Activated naive CD4-positive, alpha-beta T cell treated with anti-CD3 and anti-CD28 coated beads, Interleukin-2, amount 10 ng/mL, durations not matched to agents 7 days and 5 days (primary cell): ENCODE measurements around the gene DNAJB8.

Experiments
- CTCF ChIA-PET: fragments of 350-600 bp; sonication (Branson Sonifier 250); formaldehyde crosslinking; loops from one replicate; lab custom pipeline; 2021; ENCODE audit warnings: antibody characterized with exemption; lab: Charles Lee
- DNase-seq: peaks from one replicate; pipeline ENCODE4 v3.0.0-alpha.2; 2020
- H3K27ac Mint-ChIP-seq: one replicate; pipeline ENCODE4 v1.8.0; 2021; ENCODE audit warnings: mild to moderate bottlenecking, moderate library complexity, mixed read lengths
- H3K27me3 Mint-ChIP-seq: one replicate; pipeline ENCODE4 v1.8.0; 2021; ENCODE audit warnings: mild to moderate bottlenecking, mixed read lengths
- H3K36me3 Mint-ChIP-seq: one replicate; pipeline ENCODE4 v1.8.0; 2021; ENCODE audit warnings: mixed read lengths
- H3K4me1 Mint-ChIP-seq: one replicate; pipeline ENCODE4 v1.8.0; 2021; ENCODE audit warnings: mixed read lengths
- H3K4me3 Mint-ChIP-seq: one replicate; pipeline ENCODE4 v1.8.0; 2021; ENCODE audit warnings: mild to moderate bottlenecking, moderate library complexity, mixed read lengths
- H3K9me3 Mint-ChIP-seq: one replicate; pipeline ENCODE4 v1.8.0; 2021; ENCODE audit warnings: mixed read lengths

DNAJB8 gene

DNA sequence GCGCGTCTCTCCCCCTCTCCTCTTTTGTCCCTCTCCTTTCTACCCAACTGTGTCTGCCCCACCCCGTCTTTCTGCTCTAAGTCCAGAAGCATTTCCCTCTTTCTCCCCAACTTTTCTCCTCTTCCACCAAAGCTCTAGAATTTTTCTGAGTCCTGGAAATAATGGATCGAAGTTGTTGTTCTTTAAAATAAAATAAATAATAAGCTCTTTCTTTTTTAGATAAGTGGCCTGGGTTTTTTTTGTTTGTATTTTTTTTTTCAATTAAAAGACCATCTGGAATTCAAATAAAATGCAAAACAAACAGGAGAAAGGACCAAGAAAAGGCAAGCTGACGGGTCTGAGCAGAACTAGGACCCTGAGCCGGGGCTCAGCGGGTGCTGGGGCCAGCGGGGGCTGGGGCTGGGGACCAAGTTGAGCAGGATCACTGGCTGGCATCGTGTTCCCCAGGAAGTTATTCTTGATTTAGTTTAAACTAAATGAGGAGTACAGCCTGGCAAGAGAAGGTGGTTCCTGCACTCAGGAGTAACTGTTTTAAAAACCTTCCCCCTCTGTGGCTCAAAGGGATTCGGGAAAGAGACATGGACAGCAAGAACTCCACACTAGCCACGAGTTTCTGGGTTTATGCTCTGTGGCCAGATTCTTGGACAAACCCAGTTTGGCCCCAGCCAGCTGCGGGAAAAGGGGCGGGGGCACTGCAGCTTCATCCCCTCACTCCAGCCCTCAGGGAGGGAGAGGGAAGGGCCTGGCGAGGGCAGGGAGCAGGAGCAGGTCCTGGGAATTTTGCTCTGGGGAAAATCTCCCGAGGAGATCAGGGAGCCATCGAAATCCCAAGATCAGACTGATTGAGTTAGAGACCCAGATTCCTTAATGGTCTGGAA lies 18.0 kb upstream of the DNAJB8 start:
- peaks cover 24% of the 10 kb centered on the region for H3K4me1 Mint-ChIP-seq
- peaks cover 100% of the 10 kb centered on the region for H3K27me3 Mint-ChIP-seq
- CTCF ChIA-PET: interaction anchor here (0.9 to 2.2 kb wide), 3 partner anchors 12 to 125 kb away, joined by 3 to 15 read pairs (median 7); no protein-coding TSS in a partner anchor
- no peak overlapping the region for H3K4me3 Mint-ChIP-seq
- no peak for DNase-seq
- no peaks in the 10 kb centered on the region for H3K36me3 Mint-ChIP-seq
- no peak overlapping the region for H3K27ac Mint-ChIP-seq
- H3K9me3 Mint-ChIP-seq: no peaks in the 10 kb centered on the region

DNA sequence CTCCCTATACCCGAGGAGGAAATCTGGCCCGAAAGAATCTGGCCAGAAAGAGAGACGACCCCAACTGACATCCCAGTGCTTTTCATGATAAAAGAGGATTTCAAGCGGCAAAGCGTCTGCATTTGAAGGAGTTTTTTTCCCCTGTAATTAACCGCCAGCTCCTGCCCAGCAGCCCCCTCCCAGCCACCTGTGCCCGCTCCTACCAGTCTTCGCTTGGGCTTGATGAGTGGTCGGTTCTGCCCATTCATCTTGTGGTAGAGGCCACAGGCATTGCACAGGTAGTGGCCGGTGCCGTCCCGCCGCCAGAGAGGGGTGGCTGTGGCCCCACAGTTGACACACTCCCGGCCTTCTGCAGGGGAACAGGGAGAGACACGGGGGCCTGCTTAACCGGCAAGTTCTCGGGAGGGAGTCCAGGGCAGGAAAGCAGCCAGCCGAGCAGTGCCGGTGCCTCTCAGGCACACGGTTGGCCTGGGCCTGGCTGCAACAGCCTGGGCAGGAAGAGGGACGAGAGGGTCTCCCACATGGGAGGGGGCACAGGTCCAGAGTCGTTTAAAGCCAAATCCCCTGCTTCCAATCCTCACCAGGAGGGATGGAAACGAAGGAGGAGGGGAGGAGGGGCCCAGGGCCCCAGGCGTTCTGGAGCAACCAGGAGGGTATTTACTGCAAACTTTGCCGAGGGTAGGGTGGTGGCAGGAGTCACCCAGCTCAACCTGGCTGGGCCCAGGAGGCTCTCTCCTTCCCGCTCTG lies 17.1 kb upstream of the DNAJB8 start:
- no peaks in the 10 kb centered on the region for H3K36me3 Mint-ChIP-seq
- peaks cover 98% of the 10 kb centered on the region for H3K27me3 Mint-ChIP-seq
- no peak for DNase-seq
- no peak overlapping the region for H3K27ac Mint-ChIP-seq
- CTCF ChIA-PET: interaction anchor here (0.9 to 2.2 kb wide), 3 partner anchors 13 to 125 kb away, joined by 3 to 15 read pairs (median 7); no protein-coding TSS in a partner anchor
- H3K4me1 Mint-ChIP-seq: peaks cover 22% of the 10 kb centered on the region
- H3K9me3 Mint-ChIP-seq: no peaks in the 10 kb centered on the region
- no peak overlapping the region for H3K4me3 Mint-ChIP-seq

DNA sequence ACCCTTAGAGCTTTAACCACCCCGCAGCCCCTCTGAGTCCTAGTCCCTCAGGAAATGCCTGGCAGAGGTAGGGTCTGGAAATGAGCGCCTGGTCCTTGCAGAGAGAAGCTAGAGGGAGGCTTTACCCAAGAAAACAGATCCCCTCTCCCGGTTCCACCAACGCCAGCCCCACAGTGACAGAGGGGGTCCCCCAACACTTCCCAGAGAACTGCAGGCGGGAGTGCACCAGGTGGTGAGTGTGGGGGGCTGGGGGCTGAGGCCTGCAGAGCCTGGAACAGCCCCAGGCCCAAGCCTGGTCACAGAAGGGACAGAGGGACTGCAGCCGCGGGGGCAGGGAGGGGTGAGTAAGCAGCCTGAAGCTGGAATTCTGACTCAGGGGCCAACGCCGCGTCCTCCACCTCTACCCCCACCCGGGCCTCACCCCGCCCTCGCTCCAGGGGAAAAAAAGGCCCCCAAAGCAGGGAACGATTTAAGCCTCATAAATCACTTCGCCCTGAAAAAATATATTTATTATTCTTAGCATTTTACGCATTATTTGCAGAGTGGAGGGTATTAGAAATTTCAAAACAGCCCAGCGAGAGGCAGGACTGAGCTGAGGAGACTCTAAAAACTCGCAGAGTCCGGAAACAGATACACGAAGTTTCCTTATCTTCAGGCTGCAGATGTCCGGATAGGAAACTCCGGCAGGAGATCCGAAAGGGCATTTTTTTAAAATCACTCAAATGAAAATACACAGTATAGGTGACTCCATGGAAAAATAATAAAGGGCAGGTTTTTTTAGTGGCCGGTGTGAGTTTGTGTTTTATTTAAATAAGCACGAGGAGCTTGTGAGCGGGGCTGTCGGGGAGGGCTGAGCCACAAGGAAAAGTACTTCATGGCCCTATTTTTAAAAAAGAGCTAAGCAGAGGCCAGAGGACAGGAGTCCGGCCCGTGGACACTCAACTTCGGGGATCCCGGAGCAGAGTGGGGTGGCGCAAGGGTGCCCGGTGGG lies 16.3 kb upstream of the DNAJB8 start:
- Mint-ChIP-seq H3K36me3 (no peaks in the 10 kb centered on the region), H3K27me3 (peaks cover 93% of the 10 kb centered on the region), H3K4me3 (no peak overlapping the region), H3K4me1 (peaks cover 20% of the 10 kb centered on the region), H3K9me3 (no peaks in the 10 kb centered on the region), H3K27ac (no peak overlapping the region)
- CTCF ChIA-PET: interaction anchor here (1.1 to 2.2 kb wide), 4 partner anchors 35 to 403 kb away, joined by 3 to 15 read pairs (median 5); no protein-coding TSS in a partner anchor
- no peak for DNase-seq

DNA sequence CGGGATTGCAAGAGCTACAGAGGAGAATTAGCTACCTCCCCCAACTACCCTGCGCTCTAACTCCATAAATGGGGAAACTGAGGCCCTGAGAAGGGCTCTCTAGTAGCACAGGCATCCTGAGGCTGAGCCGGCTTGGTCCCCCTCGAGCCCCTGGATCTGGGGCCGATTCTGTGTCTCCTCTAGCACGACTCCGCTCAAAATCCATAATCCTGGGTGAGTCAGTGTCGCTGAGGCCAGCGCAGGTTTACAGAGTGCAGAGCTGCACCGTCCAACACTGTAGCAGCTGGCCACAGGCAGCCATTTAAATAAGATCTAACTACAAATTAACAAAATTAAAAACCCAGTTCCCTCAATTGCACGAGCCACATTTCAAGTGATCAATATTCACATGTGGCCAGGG lies 15.5 kb upstream of the DNAJB8 start:
- peaks cover 93% of the 10 kb centered on the region for H3K27me3 Mint-ChIP-seq
- H3K36me3 Mint-ChIP-seq: no peaks in the 10 kb centered on the region
- CTCF ChIA-PET: interaction anchor here (1.1 to 1.5 kb wide), 2 partner anchors 34 to 403 kb away, joined by 3 read pairs; no protein-coding TSS in a partner anchor
- H3K4me1 Mint-ChIP-seq: peaks cover 16% of the 10 kb centered on the region
- H3K9me3 Mint-ChIP-seq: no peaks in the 10 kb centered on the region
- no peak overlapping the region for H3K27ac Mint-ChIP-seq
- no peak for DNase-seq
- no peak overlapping the region for H3K4me3 Mint-ChIP-seq

DNA sequence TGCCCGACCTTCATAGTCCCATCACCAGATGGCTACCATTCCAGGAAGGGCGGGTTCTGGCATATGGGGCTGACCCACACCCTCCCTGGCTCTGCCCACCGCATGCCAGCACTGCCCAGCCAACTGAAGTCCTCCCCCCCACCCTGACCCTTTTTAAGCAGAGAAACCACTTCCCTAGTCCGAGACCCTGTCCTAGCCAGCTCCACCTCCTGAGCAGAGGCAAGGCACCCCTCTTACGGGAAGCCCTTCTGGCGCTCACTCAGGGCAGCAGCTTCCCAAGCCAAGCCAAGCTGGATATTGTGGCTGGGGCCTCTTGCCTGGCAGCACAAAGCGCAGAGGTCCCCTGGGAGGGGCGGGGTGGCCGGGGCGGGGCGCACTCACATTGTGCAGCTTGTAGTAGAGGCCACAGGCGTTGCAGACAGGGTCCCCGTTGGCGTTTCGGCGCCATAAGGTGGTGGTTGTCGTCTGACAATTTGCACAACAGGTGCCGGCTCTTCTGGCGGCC lies 14.8 kb upstream of the DNAJB8 start:
- peaks cover 14% of the 10 kb centered on the region for H3K4me1 Mint-ChIP-seq
- H3K9me3 Mint-ChIP-seq: no peaks in the 10 kb centered on the region
- CTCF ChIA-PET: interaction anchor here (1.1 to 1.5 kb wide), 2 partner anchors 34 to 402 kb away, joined by 3 read pairs; no protein-coding TSS in a partner anchor
- no peak overlapping the region for H3K4me3 Mint-ChIP-seq
- H3K36me3 Mint-ChIP-seq: no peaks in the 10 kb centered on the region
- no peak overlapping the region for H3K27ac Mint-ChIP-seq
- peaks cover 92% of the 10 kb centered on the region for H3K27me3 Mint-ChIP-seq
- DNase-seq: no peak

DNA sequence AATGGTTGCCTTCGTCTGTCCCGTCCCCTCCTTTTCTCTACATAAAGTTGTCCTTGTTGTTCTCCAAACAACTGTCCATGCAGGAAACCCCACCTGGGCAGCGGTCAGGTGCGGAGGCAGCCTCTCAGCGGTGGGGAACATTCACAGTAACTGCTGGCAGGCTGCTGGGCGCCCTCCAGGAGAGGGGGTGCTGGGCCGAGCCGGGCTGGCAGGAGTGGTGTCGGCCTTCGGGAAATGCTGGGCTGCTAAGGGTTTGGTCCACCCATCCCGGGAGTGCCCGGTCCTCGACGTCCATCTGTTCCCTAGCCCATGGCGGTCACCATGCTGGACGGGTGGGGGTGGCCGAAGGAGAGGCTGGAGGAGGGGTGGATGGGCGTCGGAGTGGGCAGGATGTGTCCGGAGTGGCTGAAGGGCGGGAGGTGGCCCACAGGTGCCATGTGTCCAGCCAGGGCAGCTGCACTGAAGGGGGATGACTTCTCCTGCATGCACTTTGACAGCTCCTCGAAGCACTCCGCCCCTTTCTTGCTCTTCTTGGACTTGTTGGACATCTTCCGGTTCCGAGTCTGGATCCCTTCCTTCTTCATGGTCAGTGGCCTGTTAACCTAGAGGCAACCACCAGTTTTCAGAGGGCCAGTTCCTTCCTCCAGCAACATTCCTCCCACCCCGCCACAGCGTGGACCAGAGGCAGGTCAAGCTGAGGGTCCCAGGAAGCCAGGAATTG lies 14.2 kb upstream of the DNAJB8 start:
- H3K4me3 Mint-ChIP-seq: no peak overlapping the region

DNA sequence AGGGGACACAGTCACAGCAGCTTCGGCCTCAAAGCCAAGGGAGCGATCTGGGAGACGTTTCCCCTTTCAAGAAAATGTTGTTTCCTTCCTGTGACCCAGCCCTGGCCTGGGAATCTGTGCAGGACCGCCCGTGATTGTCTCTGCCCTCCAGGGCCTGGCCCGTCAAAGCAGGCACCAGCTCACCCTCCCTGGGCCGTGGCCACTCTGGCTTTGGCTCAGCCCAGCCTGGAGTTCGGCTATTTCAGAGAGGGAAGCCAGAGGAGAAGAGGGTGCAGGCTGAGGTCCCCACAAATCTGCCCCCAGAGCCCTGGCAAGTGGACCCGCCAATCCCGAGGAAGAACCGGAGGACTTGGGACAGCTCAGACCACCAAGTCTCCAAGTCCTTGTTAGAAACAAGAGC lies 13.6 kb upstream of the DNAJB8 start:
- no peak for DNase-seq
- Mint-ChIP-seq H3K4me3 (no peak overlapping the region), H3K27ac (no peak overlapping the region), H3K27me3 (peaks cover 90% of the 10 kb centered on the region), H3K9me3 (no peaks in the 10 kb centered on the region), H3K36me3 (no peaks in the 10 kb centered on the region), H3K4me1 (peaks cover 10% of the 10 kb centered on the region)
- CTCF ChIA-PET: no interaction called here

More for the DNA sequence above, 14.2 kb upstream of the DNAJB8 start:
- H3K9me3 Mint-ChIP-seq: no peaks in the 10 kb centered on the region
- no peak for DNase-seq
- H3K27me3 Mint-ChIP-seq: peaks cover 90% of the 10 kb centered on the region
- CTCF ChIA-PET: interaction anchor here (1.5 kb wide), 1 partner anchor 401 kb away, joined by 3 read pairs; no protein-coding TSS in a partner anchor
- no peaks in the 10 kb centered on the region for H3K36me3 Mint-ChIP-seq
- no peak overlapping the region for H3K27ac Mint-ChIP-seq
- peaks cover 10% of the 10 kb centered on the region for H3K4me1 Mint-ChIP-seq

DNA sequence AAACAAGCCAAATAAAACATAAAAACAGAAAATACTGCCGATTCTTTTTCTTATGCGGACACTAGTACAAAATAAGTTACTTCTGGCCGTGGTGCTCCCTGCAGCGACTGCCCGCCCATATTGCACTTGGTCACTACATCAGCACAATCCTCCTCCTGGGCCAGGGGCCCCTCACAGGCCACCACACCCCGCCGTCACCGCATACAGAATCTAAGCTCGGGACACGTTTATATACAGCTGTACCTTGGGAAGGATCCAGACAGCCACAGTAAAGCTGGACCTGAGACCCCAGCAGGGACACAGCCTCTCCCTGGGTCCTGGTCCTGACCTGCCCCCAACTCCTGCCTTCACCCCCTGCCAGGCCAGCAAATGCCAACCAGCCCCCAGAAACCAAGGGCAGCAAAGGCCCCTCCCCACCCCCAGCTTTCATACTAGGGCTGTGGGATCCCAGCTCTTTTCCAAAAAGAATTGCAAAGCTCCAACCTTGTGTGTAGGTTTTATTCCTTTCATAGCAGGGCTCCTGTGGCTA lies 12.9 kb upstream of the DNAJB8 start:
- peaks cover 87% of the 10 kb centered on the region for H3K27me3 Mint-ChIP-seq

DNA sequence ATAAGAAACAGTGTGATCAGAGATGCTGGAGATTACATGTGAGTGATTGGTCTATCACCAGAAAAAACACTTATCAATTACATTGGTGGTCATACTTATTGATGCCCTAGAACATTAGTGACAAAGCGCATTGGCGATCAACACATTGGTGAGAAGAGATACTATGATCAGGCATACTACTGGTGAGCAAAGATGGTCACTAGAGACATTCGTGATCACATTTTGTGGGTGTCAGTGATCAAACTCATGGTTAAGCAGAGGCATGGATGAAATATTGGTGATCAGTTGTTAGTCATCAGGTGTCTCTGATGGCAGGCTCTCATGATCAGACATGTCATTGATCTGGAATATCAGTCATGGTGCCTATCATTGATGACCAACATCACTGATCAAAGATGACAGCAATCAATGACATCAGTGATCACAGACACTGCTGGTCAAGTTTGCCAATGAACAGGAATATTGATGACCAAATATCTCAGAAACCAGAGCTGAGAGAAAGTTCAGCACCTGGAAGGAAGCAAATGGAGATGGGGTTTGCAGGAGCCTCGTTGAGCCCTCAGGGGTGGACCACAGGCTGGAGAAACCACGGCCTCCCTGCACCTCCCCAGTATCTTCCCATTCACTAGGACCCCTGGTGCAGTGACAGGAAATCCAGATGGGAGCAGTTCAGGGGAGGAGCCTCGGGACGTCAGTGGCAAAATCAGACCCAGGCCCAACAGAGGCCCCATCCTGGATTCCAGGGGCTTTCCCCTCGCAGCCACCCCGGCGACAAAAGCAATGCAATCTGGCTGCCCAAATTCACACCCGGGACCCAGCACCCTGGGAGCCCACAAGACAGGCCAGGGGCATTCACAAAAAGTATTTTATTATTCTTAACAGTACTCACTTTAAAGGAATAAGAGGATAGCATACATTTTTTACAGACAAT lies 12.2 kb upstream of the DNAJB8 start:
- CTCF ChIA-PET: no interaction called here
- Mint-ChIP-seq H3K27ac (no peak overlapping the region), H3K36me3 (no peaks in the 10 kb centered on the region), H3K9me3 (no peaks in the 10 kb centered on the region), H3K4me3 (no peak overlapping the region), H3K4me1 (peaks cover 9% of the 10 kb centered on the region), H3K27me3 (peaks cover 80% of the 10 kb centered on the region)
- DNase-seq: no peak

More for the DNA sequence above, 12.9 kb upstream of the DNAJB8 start:
- Mint-ChIP-seq H3K4me3 (no peak overlapping the region), H3K36me3 (no peaks in the 10 kb centered on the region), H3K9me3 (no peaks in the 10 kb centered on the region), H3K27ac (no peak overlapping the region), H3K4me1 (peaks cover 10% of the 10 kb centered on the region)
- DNase-seq: no peak
- CTCF ChIA-PET: no interaction called here

DNA sequence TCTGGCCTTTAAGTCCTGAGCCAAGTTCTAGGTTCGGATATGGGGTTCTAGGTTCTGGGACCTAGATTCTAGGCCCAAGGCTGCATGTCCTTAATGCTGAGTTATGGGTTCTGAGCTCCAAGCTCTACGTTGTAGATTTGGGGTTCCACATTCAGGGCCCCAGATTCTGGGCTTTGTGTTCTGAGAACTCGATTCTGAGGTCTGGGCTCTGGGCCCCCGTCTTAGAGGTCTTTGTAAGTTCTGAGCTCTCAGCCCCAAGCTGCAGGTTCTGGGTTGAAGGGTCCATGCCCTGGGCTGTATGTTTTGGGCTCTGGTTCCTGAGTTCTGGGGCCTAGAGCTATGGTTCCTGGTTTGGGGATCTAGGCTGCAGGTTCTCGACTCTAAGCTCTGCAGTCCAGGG lies 10.0 kb upstream of the DNAJB8 start:
- Mint-ChIP-seq H3K4me3 (no peak overlapping the region), H3K9me3 (no peaks in the 10 kb centered on the region), H3K27me3 (peaks cover 75% of the 10 kb centered on the region)

DNA sequence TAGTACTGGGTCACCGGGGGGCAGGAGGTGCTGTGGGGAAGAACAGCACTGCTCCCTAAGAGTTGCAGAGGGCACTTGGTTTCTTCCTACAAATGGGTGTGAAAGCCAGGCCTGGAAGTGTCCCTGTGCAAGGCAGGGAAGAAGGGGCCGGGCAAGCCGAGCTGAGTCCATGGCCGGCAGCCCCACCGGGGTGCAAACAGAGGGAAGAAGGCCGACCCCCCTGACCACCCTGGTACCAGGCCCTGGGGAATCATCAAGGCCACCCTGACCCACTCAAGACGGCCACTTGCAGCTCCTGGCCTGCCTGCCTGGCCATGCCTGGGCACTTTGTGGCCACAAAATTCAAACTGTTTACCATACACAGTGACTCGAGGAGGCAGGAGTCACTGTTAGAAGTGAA lies 8.7 kb upstream of the DNAJB8 start:
- Mint-ChIP-seq H3K27ac (no peak overlapping the region), H3K36me3 (no peaks in the 10 kb centered on the region), H3K4me1 (no peaks in the 10 kb centered on the region), H3K27me3 (peaks cover 67% of the 10 kb centered on the region), H3K9me3 (no peaks in the 10 kb centered on the region), H3K4me3 (no peak overlapping the region)
- no peak for DNase-seq
- CTCF ChIA-PET: no interaction called here

More for the DNA sequence above, 10.0 kb upstream of the DNAJB8 start:
- DNase-seq: no peak
- Mint-ChIP-seq H3K27ac (no peak overlapping the region), H3K4me1 (no peaks in the 10 kb centered on the region), H3K36me3 (no peaks in the 10 kb centered on the region)
- CTCF ChIA-PET: interaction anchor here (0.8 to 1.0 kb wide), 2 partner anchors 39 to 272 kb away, joined by 3 read pairs; no protein-coding TSS in a partner anchor

DNA sequence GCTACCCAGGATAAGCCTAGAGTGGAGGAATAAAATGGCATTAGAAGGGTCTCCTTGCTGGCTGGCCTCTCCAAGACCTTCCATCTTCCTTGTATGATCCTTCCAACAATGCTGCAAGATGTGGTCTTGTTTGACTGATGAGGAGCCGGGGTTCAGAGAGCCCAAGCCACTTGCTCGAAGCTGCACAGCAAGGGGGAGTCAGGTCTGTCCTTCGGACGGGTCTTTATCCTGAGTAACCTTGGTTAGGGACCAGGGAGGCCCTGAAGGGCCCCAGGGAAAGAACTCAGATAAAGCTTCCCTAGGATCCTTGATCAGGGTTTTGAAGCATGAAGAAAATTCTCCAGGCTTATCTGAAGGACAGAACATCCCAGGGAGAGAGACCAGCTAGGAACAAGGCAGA lies 7.0 kb upstream of the DNAJB8 start:
- Mint-ChIP-seq H3K36me3 (no peaks in the 10 kb centered on the region), H3K4me3 (no peak overlapping the region), H3K9me3 (no peaks in the 10 kb centered on the region), H3K4me1 (no peaks in the 10 kb centered on the region), H3K27ac (no peak overlapping the region), H3K27me3 (peaks cover 53% of the 10 kb centered on the region)
- CTCF ChIA-PET: no interaction called here
- no peak for DNase-seq
